WTC11 (cell line): ENCODE data around the gene SLC35F4. TPM values are rescaled to one million over a fixed set of nuclear protein-coding genes. Genes with fewer than 3 reads are reported as not detected.

Experiments used
- ATAC-seq: fragments of 200-7000 bp; cut with Tn5 transposase; 2 replicates; pipeline ENCODE4 v1.10.0; 2021; ENCODE audit warnings: mild to moderate bottlenecking, moderate library complexity
- CTCF ChIA-PET: fragments of 300-600 bp; sonication (Branson Sonifier 250); formaldehyde crosslinking; loops from one replicate; lab custom pipeline; 2021; ENCODE audit warnings: antibody characterized with exemption; lab: Charles Lee
- POLR2A ChIA-PET: fragments of 350-600 bp; sonication (Branson Sonifier 250); formaldehyde crosslinking; loops from one replicate; lab custom pipeline; 2021; ENCODE audit warnings: antibody characterized with exemption; lab: Charles Lee
- DNase-seq: peaks from one replicate; pipeline ENCODE4 v3.0.0; 2021; ENCODE audit warnings: low spot score
- H3K27ac Mint-ChIP-seq: 2 replicates; pipeline ENCODE4 v1.8.0; 2021; ENCODE audit warnings: mixed read lengths
- H3K27me3 Mint-ChIP-seq: 2 replicates; pipeline ENCODE4 v1.8.0; 2021; ENCODE audit warnings: low read depth, mild to moderate bottlenecking, moderate library complexity, mixed read lengths
- H3K36me3 Mint-ChIP-seq: 2 replicates; pipeline ENCODE4 v1.8.0; 2021; ENCODE audit warnings: mixed read lengths
- H3K4me1 Mint-ChIP-seq: 2 replicates; pipeline ENCODE4 v1.8.0; 2022; ENCODE audit warnings: mixed read lengths
- H3K4me3 Mint-ChIP-seq: 2 replicates; pipeline ENCODE4 v1.8.0; 2021; ENCODE audit warnings: mild to moderate bottlenecking, moderate library complexity, mixed read lengths
- H3K9me3 Mint-ChIP-seq: 2 replicates; pipeline ENCODE4 v1.8.0; 2021; ENCODE audit warnings: mixed read lengths
- CREB1 ChIP-seq: sonication (generic); formaldehyde crosslinking; IDR thresholded peaks from 2 replicates; pipeline ENCODE4 v1.8.0; 2023; ENCODE audit warnings: mild to moderate bottlenecking, missing genetic modification reagents
- EMX1 ChIP-seq: fragments of 250-450 bp; sonication (Bioruptor Pico); IDR thresholded peaks from 2 replicates; pipeline ENCODE4 v1.8.0; 2021; ENCODE audit warnings: mild to moderate bottlenecking
- ESRRA ChIP-seq: sonication (generic); formaldehyde crosslinking; IDR thresholded peaks from 2 replicates; pipeline ENCODE4 v1.8.1; 2022; ENCODE audit warnings: mild to moderate bottlenecking, missing genetic modification reagents, borderline replicate concordance
- FOXP1 ChIP-seq: sonication (generic); formaldehyde crosslinking; IDR thresholded peaks from 2 replicates; pipeline ENCODE4 v1.8.0; 2022; ENCODE audit warnings: missing genetic modification reagents, mild to moderate bottlenecking, moderate library complexity, borderline replicate concordance
- GTF2I ChIP-seq: fragments of 250-450 bp; sonication (Bioruptor Pico); conservative IDR thresholded peaks from 2 replicates; pipeline ENCODE4 v1.4.0; 2021; ENCODE audit warnings: mild to moderate bottlenecking
- JUN ChIP-seq: sonication (generic); formaldehyde crosslinking; IDR thresholded peaks from 2 replicates; pipeline ENCODE4 v1.8.0; 2023; ENCODE audit warnings: mild to moderate bottlenecking, missing genetic modification reagents
- MXD4 ChIP-seq: fragments of 250-450 bp; sonication (Bioruptor Pico); IDR thresholded peaks from 2 replicates; pipeline ENCODE4 v1.8.0; 2021; ENCODE audit warnings: mild to moderate bottlenecking, moderate library complexity, borderline replicate concordance
- NFATC4 ChIP-seq: fragments of 250-450 bp; sonication (Bioruptor Pico); IDR thresholded peaks from 2 replicates; pipeline ENCODE4 v1.9.0; 2021; ENCODE audit warnings: mild to moderate bottlenecking
- NFYB ChIP-seq: sonication (generic); formaldehyde crosslinking; conservative IDR thresholded peaks from 2 replicates; pipeline ENCODE4 v1.8.0; 2022; ENCODE audit warnings: low read depth, missing genetic modification reagents
- NR1H2 ChIP-seq: sonication (generic); formaldehyde crosslinking; IDR thresholded peaks from 2 replicates; pipeline ENCODE4 v1.9.0; 2021; ENCODE audit warnings: mild to moderate bottlenecking, moderate library complexity, missing genetic modification reagents
- OVOL2 ChIP-seq: fragments of 250-450 bp; sonication (Bioruptor Pico); IDR thresholded peaks from 2 replicates; pipeline ENCODE4 v1.9.0; 2021; ENCODE audit warnings: mild to moderate bottlenecking, borderline replicate concordance
- PRRX2 ChIP-seq: fragments of 250-450 bp; sonication (Bioruptor Pico); IDR thresholded peaks from 2 replicates; pipeline ENCODE4 v1.8.0; 2021; ENCODE audit warnings: mild to moderate bottlenecking
- TEAD4 ChIP-seq: sonication (generic); formaldehyde crosslinking; IDR thresholded peaks from 2 replicates; pipeline ENCODE4 v1.8.0; 2022; ENCODE audit warnings: mild to moderate bottlenecking, missing genetic modification reagents
- ZNF138 ChIP-seq: sonication (generic); formaldehyde crosslinking; conservative IDR thresholded peaks from 2 replicates; pipeline ENCODE4 v1.8.1; 2022; ENCODE audit warnings: mild to moderate bottlenecking, moderate library complexity, missing genetic modification reagents
- ZNF232 ChIP-seq: sonication (generic); formaldehyde crosslinking; IDR thresholded peaks from 2 replicates; pipeline ENCODE4 v1.8.0; 2022; ENCODE audit warnings: mild to moderate bottlenecking, missing genetic modification reagents
- ZNF396 ChIP-seq: fragments of 250-450 bp; sonication (Bioruptor Pico); IDR thresholded peaks from 2 replicates; pipeline ENCODE4 v1.8.0; 2021; ENCODE audit warnings: mild to moderate bottlenecking, moderate library complexity, borderline replicate concordance
- ZNF416 ChIP-seq: fragments of 250-450 bp; sonication (Bioruptor Pico); IDR thresholded peaks from 2 replicates; pipeline ENCODE4 v1.9.0; 2021; ENCODE audit warnings: mild to moderate bottlenecking, inconsistent platforms
- total RNA-seq: library from RNA; stranded (reverse); gene quantifications from 3 replicates; pipeline ENCODE4 v1.2.3, GENCODE V29; 2021
- TF ChIP-seq, protein P1 (sequence below): sonication (generic); formaldehyde crosslinking; IDR thresholded peaks from 2 replicates; pipeline ENCODE4 v1.8.1; 2023; ENCODE audit warnings: mild to moderate bottlenecking, missing genetic modification reagents
- TF ChIP-seq, protein P2 (sequence below): sonication (generic); formaldehyde crosslinking; IDR thresholded peaks from 2 replicates; pipeline ENCODE4 v1.8.1; 2022; ENCODE audit warnings: low read depth, missing genetic modification reagents, borderline replicate concordance
- TF ChIP-seq, protein P3 (sequence below): sonication (generic); formaldehyde crosslinking; IDR thresholded peaks from 2 replicates; pipeline ENCODE4 v1.8.1; 2023; ENCODE audit warnings: mild to moderate bottlenecking, moderate library complexity, missing genetic modification reagents
- TF ChIP-seq, protein P4 (sequence below): fragments of 250-450 bp; sonication (Bioruptor Pico); IDR thresholded peaks from 2 replicates; pipeline ENCODE4 v1.9.0; 2021; ENCODE audit warnings: moderate library complexity, mild to moderate bottlenecking, inconsistent platforms, borderline replicate concordance
- TF ChIP-seq, protein P5 (sequence below): sonication (generic); formaldehyde crosslinking; IDR thresholded peaks from 2 replicates; pipeline ENCODE4 v1.8.0; 2022; ENCODE audit warnings: mild to moderate bottlenecking, missing genetic modification reagents
- TF ChIP-seq, protein P6 (sequence below): sonication (generic); formaldehyde crosslinking; IDR thresholded peaks from 2 replicates; pipeline ENCODE4 v1.8.1; 2022; ENCODE audit warnings: low read depth, mild to moderate bottlenecking, moderate library complexity, missing genetic modification reagents, borderline replicate concordance

SLC35F4 gene
- total RNA-seq, 1 experiment from 2014 or later, result not detected

DNA sequence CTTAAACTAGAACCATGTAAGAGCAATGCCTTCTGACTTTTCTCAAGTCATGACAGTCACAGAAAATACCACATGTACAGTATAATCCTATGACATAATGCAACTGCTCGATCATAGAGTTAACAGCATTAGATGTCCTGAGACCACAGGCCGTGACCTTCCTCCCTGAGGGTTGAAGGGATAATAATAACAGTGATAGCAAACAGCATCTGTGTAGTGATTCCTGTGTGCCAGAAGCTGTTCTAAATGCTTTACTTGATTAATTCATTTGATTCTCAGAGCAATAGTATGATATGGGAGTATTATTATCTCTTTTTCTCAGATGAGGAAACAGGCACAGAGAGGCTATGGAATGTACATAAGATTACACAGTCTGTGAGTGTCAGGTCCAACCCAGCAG, 53.2 kb downstream of the SLC35F4 start:
- H3K27me3 Mint-ChIP-seq, result no peaks in the 10 kb centered on the region
- H3K4me1 Mint-ChIP-seq, result peaks cover 33% of the 10 kb centered on the region
- peaks cover 9% of the 10 kb centered on the region for H3K36me3 Mint-ChIP-seq
- ATAC-seq (no peak), DNase-seq (no peak)
- CTCF ChIA-PET, result no interaction called here
- no peak overlapping the region for H3K27ac Mint-ChIP-seq
- H3K4me3 Mint-ChIP-seq, result no peak overlapping the region
- TF ChIP-seq, protein P1, sequence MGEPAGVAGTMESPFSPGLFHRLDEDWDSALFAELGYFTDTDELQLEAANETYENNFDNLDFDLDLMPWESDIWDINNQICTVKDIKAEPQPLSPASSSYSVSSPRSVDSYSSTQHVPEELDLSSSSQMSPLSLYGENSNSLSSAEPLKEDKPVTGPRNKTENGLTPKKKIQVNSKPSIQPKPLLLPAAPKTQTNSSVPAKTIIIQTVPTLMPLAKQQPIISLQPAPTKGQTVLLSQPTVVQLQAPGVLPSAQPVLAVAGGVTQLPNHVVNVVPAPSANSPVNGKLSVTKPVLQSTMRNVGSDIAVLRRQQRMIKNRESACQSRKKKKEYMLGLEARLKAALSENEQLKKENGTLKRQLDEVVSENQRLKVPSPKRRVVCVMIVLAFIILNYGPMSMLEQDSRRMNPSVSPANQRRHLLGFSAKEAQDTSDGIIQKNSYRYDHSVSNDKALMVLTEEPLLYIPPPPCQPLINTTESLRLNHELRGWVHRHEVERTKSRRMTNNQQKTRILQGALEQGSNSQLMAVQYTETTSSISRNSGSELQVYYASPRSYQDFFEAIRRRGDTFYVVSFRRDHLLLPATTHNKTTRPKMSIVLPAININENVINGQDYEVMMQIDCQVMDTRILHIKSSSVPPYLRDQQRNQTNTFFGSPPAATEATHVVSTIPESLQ (CRISPR knock-in tag), result no peak
- TF ChIP-seq NR1H2, result no peak
- TF ChIP-seq, protein P2, sequence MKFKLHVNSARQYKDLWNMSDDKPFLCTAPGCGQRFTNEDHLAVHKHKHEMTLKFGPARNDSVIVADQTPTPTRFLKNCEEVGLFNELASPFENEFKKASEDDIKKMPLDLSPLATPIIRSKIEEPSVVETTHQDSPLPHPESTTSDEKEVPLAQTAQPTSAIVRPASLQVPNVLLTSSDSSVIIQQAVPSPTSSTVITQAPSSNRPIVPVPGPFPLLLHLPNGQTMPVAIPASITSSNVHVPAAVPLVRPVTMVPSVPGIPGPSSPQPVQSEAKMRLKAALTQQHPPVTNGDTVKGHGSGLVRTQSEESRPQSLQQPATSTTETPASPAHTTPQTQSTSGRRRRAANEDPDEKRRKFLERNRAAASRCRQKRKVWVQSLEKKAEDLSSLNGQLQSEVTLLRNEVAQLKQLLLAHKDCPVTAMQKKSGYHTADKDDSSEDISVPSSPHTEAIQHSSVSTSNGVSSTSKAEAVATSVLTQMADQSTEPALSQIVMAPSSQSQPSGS, result no peak
- TF ChIP-seq ZNF232 (CRISPR knock-in tag), result no peak
- TF ChIP-seq ZNF416 (CRISPR knock-in tag), result no peak
- no peak for TF ChIP-seq MXD4 (CRISPR knock-in tag)
- H3K9me3 Mint-ChIP-seq, result peaks cover 11% of the 10 kb centered on the region
- POLR2A ChIA-PET, result no interaction called here

DNA sequence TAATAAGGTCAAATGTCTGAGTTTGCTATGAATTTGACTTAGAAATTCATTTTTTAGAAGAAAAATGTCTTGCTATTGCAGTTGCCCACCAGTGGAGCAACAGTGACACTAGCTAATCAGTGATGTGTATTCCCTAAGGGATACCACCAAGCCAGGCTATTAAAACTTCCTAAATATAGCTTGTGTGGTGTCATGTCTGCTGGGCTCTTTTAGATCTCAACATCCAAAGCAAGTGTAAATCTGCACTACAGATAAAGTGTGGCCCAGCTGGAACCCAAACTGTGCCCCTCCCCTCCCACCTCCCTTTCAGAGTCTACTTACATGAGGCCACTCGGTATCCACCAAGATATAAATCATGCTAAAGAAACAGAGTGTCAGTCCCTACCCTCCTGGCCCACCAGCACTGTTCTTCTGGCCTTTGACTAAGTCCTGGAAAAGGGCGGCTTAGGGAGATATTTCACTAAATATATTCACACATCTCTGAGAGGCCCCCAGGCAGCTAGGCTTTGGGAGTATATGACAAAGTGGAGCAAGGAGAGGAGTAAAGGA, 53.8 kb downstream of the SLC35F4 start:
- Mint-ChIP-seq H3K4me1 (peaks cover 33% of the 10 kb centered on the region), H3K27ac (no peak overlapping the region), H3K27me3 (no peaks in the 10 kb centered on the region), H3K36me3 (peaks cover 10% of the 10 kb centered on the region), H3K4me3 (no peak overlapping the region), H3K9me3 (peaks cover 18% of the 10 kb centered on the region)
- ChIA-PET POLR2A (no interaction called here), CTCF (no interaction called here)
- no peak for ATAC-seq
- no peak for DNase-seq
- no peak for TF ChIP-seq JUN (CRISPR knock-in tag)
- TF ChIP-seq OVOL2 (CRISPR knock-in tag), result no peak
- no peak for TF ChIP-seq EMX1 (CRISPR knock-in tag)
- TF ChIP-seq GTF2I (CRISPR knock-in tag), result no peak
- TF ChIP-seq ESRRA (CRISPR knock-in tag), result no peak
- TF ChIP-seq PRRX2, result no peak
- TF ChIP-seq, protein P3, sequence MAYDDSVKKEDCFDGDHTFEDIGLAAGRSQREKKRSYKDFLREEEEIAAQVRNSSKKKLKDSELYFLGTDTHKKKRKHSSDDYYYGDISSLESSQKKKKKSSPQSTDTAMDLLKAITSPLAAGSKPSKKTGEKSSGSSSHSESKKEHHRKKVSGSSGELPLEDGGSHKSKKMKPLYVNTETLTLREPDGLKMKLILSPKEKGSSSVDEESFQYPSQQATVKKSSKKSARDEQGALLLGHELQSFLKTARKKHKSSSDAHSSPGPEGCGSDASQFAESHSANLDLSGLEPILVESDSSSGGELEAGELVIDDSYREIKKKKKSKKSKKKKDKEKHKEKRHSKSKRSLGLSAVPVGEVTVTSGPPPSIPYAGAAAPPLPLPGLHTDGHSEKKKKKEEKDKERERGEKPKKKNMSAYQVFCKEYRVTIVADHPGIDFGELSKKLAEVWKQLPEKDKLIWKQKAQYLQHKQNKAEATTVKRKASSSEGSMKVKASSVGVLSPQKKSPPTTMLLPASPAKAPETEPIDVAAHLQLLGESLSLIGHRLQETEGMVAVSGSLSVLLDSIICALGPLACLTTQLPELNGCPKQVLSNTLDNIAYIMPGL (CRISPR knock-in tag), result no peak
- TF ChIP-seq, protein P4, sequence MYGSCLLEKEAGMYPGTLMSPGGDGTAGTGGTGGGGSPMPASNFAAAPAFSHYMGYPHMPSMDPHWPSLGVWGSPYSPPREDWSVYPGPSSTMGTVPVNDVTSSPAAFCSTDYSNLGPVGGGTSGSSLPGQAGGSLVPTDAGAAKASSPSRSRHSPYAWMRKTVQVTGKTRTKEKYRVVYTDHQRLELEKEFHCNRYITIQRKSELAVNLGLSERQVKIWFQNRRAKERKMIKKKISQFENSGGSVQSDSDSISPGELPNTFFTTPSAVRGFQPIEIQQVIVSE, result no peak
- TF ChIP-seq, protein P5, sequence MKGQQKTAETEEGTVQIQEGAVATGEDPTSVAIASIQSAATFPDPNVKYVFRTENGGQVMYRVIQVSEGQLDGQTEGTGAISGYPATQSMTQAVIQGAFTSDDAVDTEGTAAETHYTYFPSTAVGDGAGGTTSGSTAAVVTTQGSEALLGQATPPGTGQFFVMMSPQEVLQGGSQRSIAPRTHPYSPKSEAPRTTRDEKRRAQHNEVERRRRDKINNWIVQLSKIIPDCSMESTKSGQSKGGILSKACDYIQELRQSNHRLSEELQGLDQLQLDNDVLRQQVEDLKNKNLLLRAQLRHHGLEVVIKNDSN (CRISPR knock-in tag), result no peak

DNA sequence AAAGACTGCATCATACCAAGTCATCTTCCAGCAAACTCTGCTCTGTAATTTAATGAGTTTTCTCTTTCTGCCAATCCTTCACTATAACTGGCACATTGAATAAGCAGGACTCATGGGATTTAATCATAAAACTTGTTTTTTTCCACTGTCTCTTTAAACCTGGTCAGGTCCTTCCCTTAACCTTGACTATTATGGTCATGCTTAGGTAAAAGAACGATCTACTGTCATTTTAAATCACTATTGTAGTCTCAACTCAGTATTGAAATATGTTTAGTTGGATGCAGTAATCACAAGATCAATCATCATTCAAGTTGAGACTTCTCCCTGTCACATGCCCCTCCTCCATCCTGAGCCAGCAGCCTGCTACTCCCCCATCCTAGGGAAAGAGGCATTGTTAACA, 56.1 kb downstream of the SLC35F4 start:
- DNase-seq, result no peak
- CTCF ChIA-PET, result no interaction called here
- Mint-ChIP-seq H3K36me3 (peaks cover 10% of the 10 kb centered on the region), H3K27me3 (no peaks in the 10 kb centered on the region), H3K27ac (no peak overlapping the region), H3K9me3 (peaks cover 19% of the 10 kb centered on the region), H3K4me3 (no peak overlapping the region), H3K4me1 (peaks cover 20% of the 10 kb centered on the region)
- ATAC-seq, result no peak; the same call in 1 of the 2 replicates
- POLR2A ChIA-PET, result no interaction called here
- TF ChIP-seq, protein P4, result no peak
- TF ChIP-seq ZNF138, result no peak
- TF ChIP-seq FOXP1 (CRISPR knock-in tag), result no peak
- TF ChIP-seq, protein P6, sequence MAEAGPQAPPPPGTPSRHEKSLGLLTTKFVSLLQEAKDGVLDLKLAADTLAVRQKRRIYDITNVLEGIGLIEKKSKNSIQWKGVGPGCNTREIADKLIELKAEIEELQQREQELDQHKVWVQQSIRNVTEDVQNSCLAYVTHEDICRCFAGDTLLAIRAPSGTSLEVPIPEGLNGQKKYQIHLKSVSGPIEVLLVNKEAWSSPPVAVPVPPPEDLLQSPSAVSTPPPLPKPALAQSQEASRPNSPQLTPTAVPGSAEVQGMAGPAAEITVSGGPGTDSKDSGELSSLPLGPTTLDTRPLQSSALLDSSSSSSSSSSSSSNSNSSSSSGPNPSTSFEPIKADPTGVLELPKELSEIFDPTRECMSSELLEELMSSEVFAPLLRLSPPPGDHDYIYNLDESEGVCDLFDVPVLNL (CRISPR knock-in tag), result no peak
- TF ChIP-seq CREB1, result no peak
- TF ChIP-seq ZNF396 (CRISPR knock-in tag), result no peak
- TF ChIP-seq NFYB (CRISPR knock-in tag), result no peak
- TF ChIP-seq TEAD4 (CRISPR knock-in tag), result no peak
- TF ChIP-seq NFATC4, result no peak
- TF ChIP-seq OVOL2 (CRISPR knock-in tag), result no peak
- TF ChIP-seq, protein P1 (CRISPR knock-in tag), result no peak
